Measurements from ENCODE around the gene PTPRK.

GRCh38 chr6:127998985-127999384, 521.4 kb downstream of the PTPRK start:
- TF ChIP-seq CTCF (IDR thresholded peaks at IDR 0.05; ENCODE audit: low read depth, low read length, missing input control): no peak
- no peak for TF ChIP-seq ZBTB33 (IDR thresholded peaks at IDR 0.05)
- TF ChIP-seq EGR1 (IDR thresholded peaks at IDR 0.05; ENCODE audit: low read depth in 2 of 2): no peak
- TF ChIP-seq SP1 (IDR thresholded peaks at IDR 0.05): no peak
- TF ChIP-seq HNF4G (IDR thresholded peaks at IDR 0.05): no peak
- TF ChIP-seq RAD21 (IDR thresholded peaks at IDR 0.05): no peak

Measured in liver (tissue), 3 donors.